ENCODE measurements around the gene CCDC141. TPM values are rescaled to one million over a fixed set of nuclear protein-coding genes. Genes with fewer than 3 reads are reported as not detected.
A peak's percentile ranks its signal among the peaks of the same experiment; 100 is the strongest.

The CCDC141 gene
- total and polyA plus RNA-seq, 12 donors = 0.34 to 42.1 (median 1.4) TPM

DNA sequence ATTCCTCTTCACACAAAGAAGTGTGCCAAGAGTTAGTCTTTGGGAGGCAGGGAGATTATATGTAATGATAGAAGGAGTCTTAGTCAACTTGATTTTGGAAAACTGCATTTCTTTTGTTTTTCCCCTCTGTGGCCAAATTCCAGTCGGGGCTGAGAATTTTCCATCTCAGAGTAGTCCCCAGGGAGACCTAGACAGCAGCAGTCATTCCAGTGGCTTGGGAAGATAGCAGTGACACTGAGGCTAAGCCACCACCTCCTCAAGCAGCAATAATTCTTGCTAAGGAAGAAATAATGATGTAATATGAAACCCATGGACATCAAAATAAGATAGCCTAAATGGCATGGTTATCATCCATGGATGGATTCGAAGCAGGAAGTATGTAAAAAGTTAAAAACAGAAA is 21.0 kb upstream of the CCDC141 start:
- Histone ChIP-seq H3K36me3 (replicated peaks in 1 of 2) (no peaks in the 10 kb centered on the region), H3K27ac (no peak overlapping the region), H3K27me3 (no peaks in the 10 kb centered on the region), H3K4me1 (replicated peaks in 1 of 2) (no peaks in the 10 kb centered on the region), H3K9me3 (replicated peaks in 1 of 3) (no peaks in the 10 kb centered on the region), H3K4me3 (no peak overlapping the region)
- intact Hi-C loops (cut with DNase I) = no loop called here
- DNase-seq = no peak
- TF ChIP-seq, protein P1, sequence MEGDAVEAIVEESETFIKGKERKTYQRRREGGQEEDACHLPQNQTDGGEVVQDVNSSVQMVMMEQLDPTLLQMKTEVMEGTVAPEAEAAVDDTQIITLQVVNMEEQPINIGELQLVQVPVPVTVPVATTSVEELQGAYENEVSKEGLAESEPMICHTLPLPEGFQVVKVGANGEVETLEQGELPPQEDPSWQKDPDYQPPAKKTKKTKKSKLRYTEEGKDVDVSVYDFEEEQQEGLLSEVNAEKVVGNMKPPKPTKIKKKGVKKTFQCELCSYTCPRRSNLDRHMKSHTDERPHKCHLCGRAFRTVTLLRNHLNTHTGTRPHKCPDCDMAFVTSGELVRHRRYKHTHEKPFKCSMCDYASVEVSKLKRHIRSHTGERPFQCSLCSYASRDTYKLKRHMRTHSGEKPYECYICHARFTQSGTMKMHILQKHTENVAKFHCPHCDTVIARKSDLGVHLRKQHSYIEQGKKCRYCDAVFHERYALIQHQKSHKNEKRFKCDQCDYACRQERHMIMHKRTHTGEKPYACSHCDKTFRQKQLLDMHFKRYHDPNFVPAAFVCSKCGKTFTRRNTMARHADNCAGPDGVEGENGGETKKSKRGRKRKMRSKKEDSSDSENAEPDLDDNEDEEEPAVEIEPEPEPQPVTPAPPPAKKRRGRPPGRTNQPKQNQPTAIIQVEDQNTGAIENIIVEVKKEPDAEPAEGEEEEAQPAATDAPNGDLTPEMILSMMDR (IDR thresholded peaks at IDR 0.05) = no peak
- no peak for TF ChIP-seq POLR2A (IDR thresholded peaks at IDR 0.05)
- 68 to 78% (median 75%) methylated on average over 2 of the region's 2 CpGs for WGBS, 4 donors

DNA sequence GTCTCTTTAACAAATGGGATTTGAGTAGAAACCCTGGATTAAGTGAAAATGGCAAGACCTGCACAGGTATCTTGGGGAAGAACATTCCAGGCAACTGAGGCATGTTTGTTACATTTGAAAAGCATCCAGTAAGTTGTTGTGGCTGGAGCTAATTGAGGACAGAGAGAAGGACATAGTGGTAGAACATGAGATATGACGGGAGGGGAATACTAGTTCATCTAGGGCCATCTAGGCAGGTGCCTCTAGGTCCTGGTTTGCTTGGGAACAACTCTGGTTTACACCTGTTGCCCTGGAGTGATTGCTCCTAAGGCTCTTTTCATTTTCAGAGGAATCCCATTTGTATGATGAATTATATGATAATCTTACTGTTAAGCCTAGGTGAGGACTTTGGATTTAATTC is 19.7 kb upstream of the CCDC141 start:
- no peak overlapping the region for H3K27ac ChIP-seq
- H3K36me3 ChIP-seq (replicated peaks in 1 of 2) = no peaks in the 10 kb centered on the region
- no peaks in the 10 kb centered on the region for H3K4me1 ChIP-seq (replicated peaks in 1 of 2)
- DNase-seq = no peak
- H3K4me3 ChIP-seq = no peak overlapping the region
- intact Hi-C loops (cut with DNase I) = no loop called here
- no peaks in the 10 kb centered on the region for H3K9me3 ChIP-seq (replicated peaks in 1 of 3)
- no peaks in the 10 kb centered on the region for H3K27me3 ChIP-seq
- TF ChIP-seq, protein P1 (IDR thresholded peaks at IDR 0.05) = no peak
- no peak for TF ChIP-seq POLR2A (IDR thresholded peaks at IDR 0.05)
- WGBS, 4 donors = 79 to 90% (median 83%) methylated on average over 1 of the region's 1 CpG

DNA sequence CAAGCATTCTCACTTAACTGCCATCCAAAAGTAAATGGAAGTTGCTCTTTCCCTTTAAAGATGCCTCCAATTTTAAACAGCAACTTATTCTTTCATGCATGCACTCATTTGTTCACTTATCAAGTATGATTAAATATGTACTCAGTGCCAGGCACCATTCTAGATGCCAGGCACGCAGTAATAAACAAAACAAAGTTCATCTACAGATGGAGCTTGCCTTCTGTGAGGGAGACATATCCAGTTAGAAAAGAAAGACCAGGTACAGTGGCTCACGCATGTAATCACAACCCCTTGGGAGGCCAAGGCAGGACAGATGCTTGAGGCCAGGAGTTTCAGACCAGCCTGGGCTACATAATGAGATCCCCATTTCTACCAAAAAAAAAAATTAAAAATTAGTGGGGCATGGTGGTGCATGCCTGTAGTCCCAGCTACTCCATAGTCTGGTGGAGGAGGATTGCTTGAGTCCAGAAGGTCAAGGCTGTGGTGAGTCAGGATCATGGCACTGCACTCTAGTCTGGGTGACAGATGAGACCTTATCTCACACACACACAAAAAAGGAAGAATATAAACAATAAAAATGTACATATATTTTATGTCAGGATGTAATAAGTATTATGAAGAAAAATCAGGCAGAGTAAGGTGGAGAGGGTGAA is 19.2 kb upstream of the CCDC141 start:
- H3K27me3 ChIP-seq = no peaks in the 10 kb centered on the region
- TF ChIP-seq, protein P1 (IDR thresholded peaks at IDR 0.05) = no peak
- no peak for TF ChIP-seq POLR2A (IDR thresholded peaks at IDR 0.05)
- no peak overlapping the region for H3K27ac ChIP-seq
- H3K36me3 ChIP-seq (replicated peaks in 1 of 2) = no peaks in the 10 kb centered on the region
- H3K9me3 ChIP-seq (replicated peaks in 1 of 3) = no peaks in the 10 kb centered on the region
- H3K4me1 ChIP-seq (replicated peaks in 1 of 2) = no peaks in the 10 kb centered on the region
- 55 to 68% (median 62%) methylated on average over 2 of the region's 2 CpGs for WGBS, 4 donors
- DNase-seq = peak in 4 of 7 donors; percentile 27 to 35 (median 30)
- intact Hi-C loops (cut with DNase I) = no loop called here
- H3K4me3 ChIP-seq = no peak overlapping the region

DNA sequence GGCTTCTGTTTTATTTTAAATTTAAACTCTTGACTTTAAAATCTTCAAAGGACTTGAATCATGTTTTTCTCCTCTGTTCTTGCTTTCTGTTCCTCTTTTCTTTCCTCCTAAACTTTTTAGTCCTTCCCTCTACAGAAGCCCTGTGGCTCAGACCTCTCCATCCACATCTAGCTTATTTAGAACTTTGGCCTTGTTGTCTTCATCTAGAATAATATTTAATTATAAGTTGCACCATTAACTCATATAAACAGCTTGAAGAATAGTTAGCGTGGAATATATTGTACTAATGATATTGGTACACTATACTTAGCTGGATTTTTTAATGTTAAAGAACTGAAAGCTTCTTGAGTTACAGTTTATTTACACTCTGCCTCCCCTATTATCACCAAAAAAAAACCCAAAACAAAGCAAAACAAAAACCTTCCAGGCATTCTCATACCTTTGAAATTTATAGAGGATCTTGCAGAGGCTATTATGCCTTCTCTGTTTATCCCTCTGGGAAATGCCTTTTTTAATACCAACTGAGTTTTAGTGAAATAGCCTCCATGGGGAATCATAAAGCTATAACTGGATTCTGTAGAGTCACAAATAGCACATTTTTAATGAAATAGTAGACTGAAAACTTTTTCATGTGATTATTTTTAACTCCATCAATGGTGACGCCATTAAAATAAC is 9.2 kb upstream of the CCDC141 start:
- H3K27ac ChIP-seq = no peak overlapping the region
- H3K27me3 ChIP-seq = no peaks in the 10 kb centered on the region
- no peaks in the 10 kb centered on the region for H3K4me1 ChIP-seq (replicated peaks in 1 of 2)
- DNase-seq = no peak
- WGBS, 4 donors = 84 to 96% (median 91%) methylated on average over 2 of the region's 2 CpGs
- H3K4me3 ChIP-seq = no peak overlapping the region
- no peaks in the 10 kb centered on the region for H3K36me3 ChIP-seq (replicated peaks in 1 of 2)
- no peaks in the 10 kb centered on the region for H3K9me3 ChIP-seq (replicated peaks in 1 of 3)
- no peak for TF ChIP-seq POLR2A (IDR thresholded peaks at IDR 0.05)
- TF ChIP-seq, protein P1 (IDR thresholded peaks at IDR 0.05) = no peak
- intact Hi-C loops (cut with DNase I) = no loop called here
